BLaER1 treated with 17β-estradiol and CSF1 and Interleukin-3, amounts not matched to agents 10 nM and 100 nM (cell line): ENCODE data around the gene TARS3.
"Not testable (repeated sequence)": the region's sequence is repeated elsewhere in the genome, so short reads cannot be mapped to it uniquely, and the experiment has no call there.

Experiments
- H3K27ac ChIP-seq, 11 experiments: shearing (Covaris generic); formaldehyde crosslinking; 2 replicates each; pipeline ENCODE4 v1.8.1; 2022
- H3K27me3 ChIP-seq, 11 experiments: shearing (Covaris generic); formaldehyde crosslinking; 2 replicates each; pipeline ENCODE4 v1.8.1; 2022
- H3K36me3 ChIP-seq, 11 experiments: shearing (Covaris generic); formaldehyde crosslinking; 2 replicates each; pipeline ENCODE4 v1.8.1; 2022
- H3K4me1 ChIP-seq, 10 experiments: shearing (Covaris generic); formaldehyde crosslinking; 2 replicates each; pipeline ENCODE4 v1.8.1; 2022
- H3K4me2 ChIP-seq, 11 experiments: shearing (Covaris generic); formaldehyde crosslinking; 2 replicates each; pipeline ENCODE4 v1.8.1; 2022
- H3K4me3 ChIP-seq, 10 experiments: shearing (Covaris generic); formaldehyde crosslinking; 2 replicates each; pipeline ENCODE4 v1.8.1; 2022
- H3K9ac ChIP-seq, 11 experiments: shearing (Covaris generic); formaldehyde crosslinking; 2 replicates each; pipeline ENCODE4 v1.8.1; 2022
- H3K9me3 ChIP-seq, 11 experiments: shearing (Covaris generic); formaldehyde crosslinking; replicated peaks in 1 of 11; 2 replicates each; pipeline ENCODE4 v1.8.1; 2022
- H4K20me1 ChIP-seq, 11 experiments: shearing (Covaris generic); formaldehyde crosslinking; 2 replicates each; pipeline ENCODE4 v1.8.1; 2022
- Cebpa-rat ChIP-seq, 11 experiments: shearing (Covaris generic); IDR thresholded peaks; 2 replicates each; pipeline ENCODE4 v1.8.1; 2022

Gene TARS3

DNA sequence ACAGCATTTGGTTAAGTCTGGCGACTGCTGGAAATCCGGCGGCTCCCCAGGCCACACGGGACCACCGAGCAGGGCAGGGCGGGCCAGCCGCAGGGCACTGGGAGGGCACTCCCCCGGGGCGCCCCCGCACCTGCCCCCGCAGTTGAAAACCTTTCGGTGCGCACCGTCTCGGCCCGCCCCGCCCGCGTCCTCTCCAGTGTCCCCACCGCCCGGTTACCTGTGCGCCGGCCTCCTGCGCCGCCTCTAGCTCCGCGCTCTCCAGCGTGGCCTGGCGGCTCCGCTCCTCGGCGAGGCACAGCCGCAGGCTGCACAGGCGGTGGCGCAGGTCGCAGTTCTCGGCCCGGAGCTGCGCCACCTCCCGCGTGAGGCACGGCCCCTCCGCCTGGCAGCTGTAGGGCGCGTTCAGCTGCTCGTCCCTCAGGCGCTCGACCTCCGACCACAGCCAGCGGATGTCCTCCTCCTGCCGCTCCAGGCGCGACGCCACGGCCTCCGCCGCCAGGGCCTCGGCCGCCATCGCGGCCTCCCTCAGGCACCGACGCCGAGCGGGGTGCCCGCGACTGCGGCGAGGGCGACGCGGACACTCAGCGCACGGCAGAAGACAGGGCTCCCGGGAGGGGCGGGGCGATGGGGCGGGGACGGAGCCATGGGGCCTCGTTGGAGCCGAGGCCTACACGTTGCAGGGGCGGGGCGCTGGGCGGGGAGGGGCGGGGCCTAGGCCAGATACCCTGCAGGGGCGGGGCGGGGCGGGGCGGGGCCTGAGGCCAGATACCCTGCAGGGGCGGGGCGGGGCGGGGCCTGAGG is at the start of gene TARS3:
Gene TARS3, minus strand, starts transcription at position 600 of the 801 bp plus-strand sequence. Its CDS starts 86 bp downstream, at position 514.
- H3K9ac ChIP-seq: peak within 1 kb of the TSS; percentile 79 to 90 (median 85)
- peak within 1 kb of the TSS; percentile 78 to 89 (median 85) for H3K27ac ChIP-seq

DNA sequence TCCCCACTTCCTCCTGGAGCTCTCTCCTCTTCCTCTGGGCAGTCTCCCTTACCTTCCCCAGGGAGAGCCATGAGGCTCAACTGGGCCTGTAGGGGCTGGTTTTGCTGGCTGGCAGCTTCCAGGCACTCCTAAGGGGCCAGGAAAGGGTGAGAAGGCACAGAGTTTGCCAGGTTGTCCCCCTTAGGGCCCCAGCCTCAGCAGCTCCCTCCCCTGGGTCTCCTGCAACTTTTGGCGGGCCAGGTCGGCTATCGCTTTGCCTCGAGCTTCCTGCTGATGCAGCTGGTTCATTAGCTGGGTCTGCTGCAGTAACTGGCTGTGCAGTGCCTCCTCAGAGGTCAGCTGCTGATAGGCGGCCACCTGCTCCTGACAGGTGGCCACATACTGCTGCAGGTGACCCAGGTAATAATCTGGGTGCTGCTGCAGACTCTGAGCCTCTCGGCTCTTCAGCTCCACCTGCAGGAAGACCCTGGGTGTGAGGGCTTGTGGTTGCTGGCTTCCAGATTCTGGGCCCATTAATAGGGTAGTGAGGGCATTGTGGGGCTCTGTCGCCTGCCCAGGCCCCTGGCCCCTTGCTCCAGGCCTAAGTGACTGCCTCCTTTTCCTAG is 49.3 kb upstream of the TARS3 start:
- no peaks in the 10 kb centered on the region for H3K9me3 ChIP-seq
- TF ChIP-seq Cebpa-rat (IDR thresholded peaks at IDR 0.05): no peak
- H3K4me3 ChIP-seq: no peak overlapping the region
- H3K27me3 ChIP-seq: no peaks in the 10 kb centered on the region
- H3K4me2 ChIP-seq: no peak overlapping the region
- 0 out of 20 replicates have a peak, but pooled peaks cover 0 to 5% (median 0%) of the 10 kb centered on the region in 10 experiments for H3K4me1 ChIP-seq
- H3K9ac ChIP-seq: no peak overlapping the region
- peaks cover 0 to 11% (median 0%) of the 10 kb centered on the region in 11 experiments; a peak in 1 of 22 replicates for H3K36me3 ChIP-seq
- 0 out of 22 replicates have a peak, but pooled peaks cover 0 to 9% (median 0%) of the 10 kb centered on the region in 11 experiments for H4K20me1 ChIP-seq
- no peak overlapping the region for H3K27ac ChIP-seq

More for the DNA sequence above, at the start of gene TARS3:
- Histone ChIP-seq H3K4me2 (peak within 1 kb of the TSS; percentile 84 to 97 (median 88)), H3K4me1 (peaks cover 11 to 24% (median 14%) of the 10 kb centered on the region in 10 experiments), H3K36me3 (peaks cover 28 to 38% (median 32%) of the 10 kb centered on the region in 11 experiments), H4K20me1 (peaks cover 0 to 20% (median 0%) of the 10 kb centered on the region in 11 experiments; a peak in 6 of 22 replicates), H3K27me3 (no peaks in the 10 kb centered on the region), H3K4me3 (peak within 1 kb of the TSS; percentile 67 to 77 (median 72)), H3K9me3 (peaks cover 11 to 28% (median 22%) of the 10 kb centered on the region in 11 experiments; a peak in 21 of 22 replicates)
- no peak for TF ChIP-seq Cebpa-rat (IDR thresholded peaks at IDR 0.05)

DNA sequence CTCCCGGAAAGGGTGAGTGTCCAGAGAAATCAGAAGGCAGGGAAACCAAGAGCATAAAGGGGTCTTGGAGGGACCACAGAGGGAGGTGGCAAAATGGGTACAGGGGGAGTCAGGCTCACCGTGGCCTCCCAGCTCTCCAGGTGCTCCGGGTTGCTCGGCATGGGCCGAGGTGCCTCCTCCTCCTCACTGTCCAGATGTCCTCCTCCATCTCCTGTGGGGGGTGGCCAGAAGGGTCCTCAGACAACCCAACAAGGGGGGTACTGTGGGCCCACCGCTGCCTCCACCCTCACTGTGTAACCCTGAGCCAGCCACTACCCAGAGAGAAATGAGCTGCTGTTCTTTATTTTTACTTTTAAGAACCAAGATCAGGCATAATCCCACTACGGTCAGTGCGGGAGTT is 48.6 kb upstream of the TARS3 start:
- H3K27me3 ChIP-seq: no peaks in the 10 kb centered on the region

DNA sequence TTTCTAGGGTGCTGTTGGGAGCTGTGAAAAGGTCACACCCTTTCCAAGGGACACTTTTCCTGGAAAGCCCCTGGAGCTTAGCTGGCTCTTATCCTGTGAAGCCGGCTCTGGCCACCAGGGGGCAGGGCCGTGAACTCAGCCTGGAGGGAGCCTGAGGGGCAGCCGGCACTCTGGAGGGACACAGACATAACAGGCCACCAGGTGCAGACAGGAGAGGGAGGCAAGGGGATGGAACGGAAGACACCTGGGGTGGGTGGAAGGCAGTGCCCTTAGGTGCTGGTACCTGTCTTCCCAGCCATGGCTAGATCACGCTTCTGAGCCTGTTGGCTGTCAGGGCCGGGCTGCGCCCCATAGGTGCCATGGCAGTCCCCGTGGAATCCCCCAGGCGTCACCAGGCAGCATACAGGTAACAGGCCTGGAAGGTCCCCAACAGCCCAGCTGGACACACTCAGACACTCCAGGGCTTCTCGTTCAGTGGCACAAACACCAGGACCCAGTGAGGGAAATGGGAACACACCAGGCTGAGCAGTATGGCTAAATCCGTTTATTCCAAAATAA is 42.9 kb upstream of the TARS3 start:
- H3K27ac ChIP-seq, H3K27me3 ChIP-seq, H3K36me3 ChIP-seq, H3K9ac ChIP-seq, H3K9me3 ChIP-seq, H3K4me2 ChIP-seq, H3K4me1 ChIP-seq, H3K4me3 ChIP-seq, H4K20me1 ChIP-seq: not testable (repeated sequence)

More for the DNA sequence above, 48.6 kb upstream of the TARS3 start:
- Histone ChIP-seq H3K27ac (no peak overlapping the region), H3K4me2 (no peak overlapping the region), H3K4me1 (0 out of 20 replicates have a peak, but pooled peaks cover 0 to 5% (median 0%) of the 10 kb centered on the region in 10 experiments), H3K36me3 (peaks cover 0 to 11% (median 0%) of the 10 kb centered on the region in 11 experiments; a peak in 1 of 22 replicates), H3K9ac (no peak overlapping the region), H3K4me3 (no peak overlapping the region), H4K20me1 (0 out of 22 replicates have a peak, but pooled peaks cover 0 to 9% (median 0%) of the 10 kb centered on the region in 11 experiments), H3K9me3 (no peaks in the 10 kb centered on the region)
- no peak for TF ChIP-seq Cebpa-rat (IDR thresholded peaks at IDR 0.05)

DNA sequence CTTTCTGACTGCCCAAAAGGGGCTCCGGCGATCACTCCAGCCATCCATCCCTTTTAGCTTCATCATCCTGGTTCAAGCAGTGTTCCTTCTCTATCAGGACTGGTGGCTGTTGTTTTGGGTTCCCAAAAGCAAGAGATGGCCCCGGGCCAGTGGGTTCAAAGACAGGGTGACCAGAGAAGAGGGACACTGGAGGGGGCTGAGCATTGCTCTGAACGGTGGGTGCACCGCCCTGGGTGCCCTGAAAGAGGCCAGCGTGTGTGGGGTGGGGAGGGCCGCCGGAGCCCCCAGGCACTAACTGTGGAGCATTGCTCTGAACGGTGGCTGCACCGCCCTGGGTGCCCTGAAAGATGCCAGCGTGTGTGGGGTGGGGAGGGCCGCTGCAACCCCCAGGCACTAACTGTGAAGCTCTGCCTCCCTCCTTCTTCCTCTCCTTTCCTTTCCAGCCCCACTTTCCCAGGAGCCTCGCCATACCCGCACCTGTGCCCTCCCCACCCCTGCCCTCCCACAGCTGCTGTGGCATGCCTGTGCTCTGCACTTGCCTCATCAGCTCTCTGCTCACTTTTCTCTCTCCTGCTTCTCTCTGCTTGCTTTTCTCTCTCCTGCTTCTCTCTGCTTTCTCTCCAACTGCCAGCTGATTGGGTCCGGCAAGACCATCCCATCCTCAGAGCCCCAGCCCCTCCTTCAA is 41.6 kb upstream of the TARS3 start:
- Histone ChIP-seq H3K36me3 (no peaks in the 10 kb centered on the region; a peak in 2 of 22 replicates), H4K20me1 (no peaks in the 10 kb centered on the region), H3K4me2 (no peak overlapping the region), H3K9ac (no peak overlapping the region), H3K4me1 (no peaks in the 10 kb centered on the region), H3K9me3 (no peaks in the 10 kb centered on the region), H3K4me3 (no peak overlapping the region), H3K27ac (no peak overlapping the region), H3K27me3 (no peaks in the 10 kb centered on the region)
- no peak for TF ChIP-seq Cebpa-rat (IDR thresholded peaks at IDR 0.05)

DNA sequence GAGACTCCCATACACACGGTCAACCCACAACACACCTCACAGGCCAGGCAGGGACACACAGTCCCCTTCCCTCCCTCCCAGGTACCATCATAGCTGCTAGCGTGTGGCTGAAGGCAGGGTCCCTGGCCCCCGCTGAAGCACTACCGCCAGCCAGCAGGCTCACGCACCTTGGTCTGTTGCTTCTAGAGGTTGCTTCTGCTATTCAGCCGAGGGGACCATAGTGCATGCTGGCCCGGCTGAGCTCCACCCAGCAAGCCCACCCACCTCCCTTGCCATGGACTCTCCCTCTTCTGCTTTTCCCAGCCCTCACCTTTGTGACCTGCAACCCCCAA is 41.0 kb upstream of the TARS3 start:
- H3K9me3 ChIP-seq, H3K27ac ChIP-seq, H3K36me3 ChIP-seq, H4K20me1 ChIP-seq, H3K27me3 ChIP-seq, H3K4me3 ChIP-seq, H3K4me2 ChIP-seq, H3K9ac ChIP-seq, H3K4me1 ChIP-seq: not testable (repeated sequence)

DNA sequence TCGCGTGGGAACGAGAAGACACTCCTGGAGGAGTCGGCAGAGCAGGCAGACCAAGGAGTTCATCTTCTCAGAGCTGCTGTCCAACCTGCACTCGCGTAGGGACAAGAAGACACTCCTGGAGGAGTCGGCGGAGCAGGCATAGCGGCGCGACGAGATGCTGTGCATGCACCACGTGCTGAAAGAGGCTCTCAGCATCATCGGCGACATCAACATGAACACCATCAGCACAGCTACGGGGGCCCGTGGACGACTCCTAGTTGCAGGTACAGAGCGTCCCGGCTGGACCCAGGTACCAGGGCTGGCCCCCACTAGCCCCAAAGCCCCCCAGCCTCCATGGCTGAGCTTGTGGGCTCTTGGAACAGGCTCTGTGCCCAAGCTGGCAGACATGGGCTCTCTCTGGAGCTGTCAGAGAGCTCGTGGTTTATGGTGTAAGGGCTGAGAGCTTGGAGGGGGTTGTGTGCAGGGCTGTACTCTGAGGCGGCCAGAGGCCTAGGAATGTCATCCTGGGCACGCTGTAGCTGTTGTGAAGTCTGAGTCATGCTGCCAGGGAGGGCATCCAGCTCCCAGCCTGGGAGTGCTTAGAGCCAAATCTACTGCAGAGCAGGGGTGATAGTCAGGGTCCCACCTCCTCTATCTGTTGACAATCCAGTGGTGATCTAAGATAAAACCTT is 40.5 kb upstream of the TARS3 start:
- not testable (repeated sequence) for H3K27me3 ChIP-seq, H3K4me1 ChIP-seq, H3K4me3 ChIP-seq, H3K9me3 ChIP-seq, H3K4me2 ChIP-seq, H3K36me3 ChIP-seq, H4K20me1 ChIP-seq, H3K9ac ChIP-seq, H3K27ac ChIP-seq

DNA sequence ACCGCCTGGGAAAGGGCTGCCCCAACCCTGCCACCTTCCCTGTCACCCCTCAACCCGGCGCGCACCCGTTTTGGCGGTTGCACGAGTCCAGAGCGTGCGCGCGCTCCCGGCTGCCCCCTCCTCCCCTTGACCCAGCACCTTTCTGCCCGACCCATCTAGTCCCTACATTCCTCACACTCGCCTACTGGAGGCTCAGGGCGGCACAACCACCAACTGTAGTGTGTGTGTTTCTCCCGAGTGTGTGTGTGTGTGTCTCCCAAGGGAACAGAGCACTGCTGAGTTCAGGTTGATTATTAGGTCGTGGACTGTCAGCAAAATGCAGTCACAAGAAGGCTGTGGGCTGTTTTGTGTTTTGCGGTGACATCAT is 22.4 kb upstream of the TARS3 start:
- H3K27me3 ChIP-seq, H4K20me1 ChIP-seq, H3K36me3 ChIP-seq, H3K4me1 ChIP-seq, H3K9me3 ChIP-seq: not testable (repeated sequence)
- peak overlapping the region in 6 of 11 experiments; percentile 68 to 76 (median 74); a peak in 8 of 22 replicates for H3K9ac ChIP-seq
- peak overlapping the region; percentile 48 to 68 (median 58); a peak in 17 of 20 replicates for H3K4me3 ChIP-seq
- H3K4me2 ChIP-seq: peak overlapping the region in 1 of 11 experiments; percentile 26; a peak in 1 of 22 replicates
- peak overlapping the region in 1 of 11 experiments; percentile 68; a peak in 1 of 22 replicates for H3K27ac ChIP-seq

DNA sequence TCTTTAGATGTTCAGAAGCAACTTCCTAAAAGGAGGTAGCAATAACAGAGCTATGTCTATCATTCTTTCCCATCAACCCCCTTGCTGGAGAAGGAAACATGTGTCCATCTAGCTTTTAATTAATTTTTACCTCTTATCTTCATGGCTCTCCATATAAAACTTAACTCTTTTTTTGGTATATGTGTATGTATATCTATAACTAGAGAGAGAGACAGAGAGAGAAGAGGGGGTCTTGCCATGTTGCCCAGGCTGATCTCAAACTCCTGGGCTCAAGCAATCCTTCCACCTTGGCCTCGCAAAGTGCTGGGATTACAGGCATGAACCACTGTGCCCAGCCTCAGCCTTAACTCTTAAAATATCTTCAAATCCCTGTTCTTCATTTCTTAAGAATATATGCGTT is 10.6 kb upstream of the TARS3 start:
- H3K9ac ChIP-seq, H3K4me2 ChIP-seq, H3K27me3 ChIP-seq, H3K36me3 ChIP-seq, H3K4me3 ChIP-seq, H3K27ac ChIP-seq, H4K20me1 ChIP-seq, H3K4me1 ChIP-seq, H3K9me3 ChIP-seq: not testable (repeated sequence)
